Activated naive CD8-positive, alpha-beta T cell treated with anti-CD3 and anti-CD28 coated beads for 36 hours (primary cell): ENCODE data around the gene PCBP2. TPM values are rescaled to one million over a fixed set of nuclear protein-coding genes. Genes with fewer than 3 reads are reported as not detected.
"Not testable (repeated sequence)": the region's sequence is repeated elsewhere in the genome, so short reads cannot be mapped to it uniquely, and the experiment has no call there.

Source experiments
- DNase-seq: peaks from one replicate; pipeline ENCODE4 v3.0.0; 2021
- H3K27ac Mint-ChIP-seq: one replicate; pipeline ENCODE4 v1.8.0; 2022; ENCODE audit warnings: mild to moderate bottlenecking, moderate library complexity, mixed read lengths
- H3K27me3 Mint-ChIP-seq: one replicate; pipeline ENCODE4 v1.8.0; 2022; ENCODE audit warnings: mild to moderate bottlenecking, mixed read lengths
- H3K36me3 Mint-ChIP-seq: one replicate; pipeline ENCODE4 v1.8.0; 2021; ENCODE audit warnings: mild to moderate bottlenecking, mixed read lengths
- H3K4me1 Mint-ChIP-seq: one replicate; pipeline ENCODE4 v1.8.0; 2021; ENCODE audit warnings: mixed read lengths
- H3K4me3 Mint-ChIP-seq: one replicate; pipeline ENCODE4 v1.8.0; 2022; ENCODE audit warnings: mild to moderate bottlenecking, moderate library complexity, mixed read lengths
- H3K9me3 Mint-ChIP-seq: one replicate; pipeline ENCODE4 v1.8.0; 2022; ENCODE audit warnings: mixed read lengths
- total RNA-seq, 2 experiments: library from RNA; stranded (reverse); gene quantifications; one replicate each; pipeline ENCODE4 v1.2.3, GENCODE V29; 2021

The PCBP2 gene
- total RNA-seq, 2 experiments from 2014 or later, result 1,052 to 1,089 TPM

GRCh38 chr12:53476769-53477209, 24.9 kb downstream of the PCBP2 start:
- DNase-seq, result no peak
- Mint-ChIP-seq H3K4me1 (peaks cover 60% of the 10 kb centered on the region), H3K9me3 (no peaks in the 10 kb centered on the region), H3K36me3 (peaks cover 45% of the 10 kb centered on the region), H3K27me3 (no peaks in the 10 kb centered on the region), H3K4me3 (no peak overlapping the region), H3K27ac (peak overlapping the region; percentile 42)

- H3K36me3 Mint-ChIP-seq, result peaks cover 41% of the 10 kb centered on the region
- H3K4me1 Mint-ChIP-seq, result peaks cover 45% of the 10 kb centered on the region
- H3K4me3 Mint-ChIP-seq, result no peak overlapping the region
- H3K27me3 Mint-ChIP-seq, result no peaks in the 10 kb centered on the region
- peak overlapping the region; percentile 69 for H3K27ac Mint-ChIP-seq
- DNase-seq, result no peak
- no peaks in the 10 kb centered on the region for H3K9me3 Mint-ChIP-seq
These were observed 27.0 kb downstream of the PCBP2 start for GRCh38 chr12:53478865-53479264.

DNA sequence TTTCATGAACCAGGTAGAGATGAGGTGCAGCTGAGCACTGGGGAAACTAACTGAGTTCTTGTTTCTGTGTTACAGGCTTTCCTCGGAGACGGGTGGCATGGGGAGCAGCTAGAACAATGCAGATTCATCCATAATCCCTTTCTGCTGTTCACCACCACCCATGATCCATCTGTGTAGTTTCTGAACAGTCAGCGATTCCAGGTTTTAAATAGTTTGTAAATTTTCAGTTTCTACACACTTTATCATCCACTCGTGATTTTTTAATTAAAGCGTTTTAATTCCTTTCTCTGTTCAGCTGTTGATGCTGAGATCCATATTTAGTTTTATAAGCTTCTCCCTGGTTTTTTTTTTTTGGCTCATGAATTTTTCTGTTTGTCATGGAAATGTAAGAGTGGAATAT, 27.4 kb downstream of the PCBP2 start:
- Mint-ChIP-seq H3K9me3 (no peaks in the 10 kb centered on the region), H3K27ac (peak overlapping the region; percentile 69), H3K36me3 (peaks cover 38% of the 10 kb centered on the region), H3K27me3 (no peaks in the 10 kb centered on the region), H3K4me1 (peaks cover 42% of the 10 kb centered on the region), H3K4me3 (no peak overlapping the region)
- no peak for DNase-seq

DNA sequence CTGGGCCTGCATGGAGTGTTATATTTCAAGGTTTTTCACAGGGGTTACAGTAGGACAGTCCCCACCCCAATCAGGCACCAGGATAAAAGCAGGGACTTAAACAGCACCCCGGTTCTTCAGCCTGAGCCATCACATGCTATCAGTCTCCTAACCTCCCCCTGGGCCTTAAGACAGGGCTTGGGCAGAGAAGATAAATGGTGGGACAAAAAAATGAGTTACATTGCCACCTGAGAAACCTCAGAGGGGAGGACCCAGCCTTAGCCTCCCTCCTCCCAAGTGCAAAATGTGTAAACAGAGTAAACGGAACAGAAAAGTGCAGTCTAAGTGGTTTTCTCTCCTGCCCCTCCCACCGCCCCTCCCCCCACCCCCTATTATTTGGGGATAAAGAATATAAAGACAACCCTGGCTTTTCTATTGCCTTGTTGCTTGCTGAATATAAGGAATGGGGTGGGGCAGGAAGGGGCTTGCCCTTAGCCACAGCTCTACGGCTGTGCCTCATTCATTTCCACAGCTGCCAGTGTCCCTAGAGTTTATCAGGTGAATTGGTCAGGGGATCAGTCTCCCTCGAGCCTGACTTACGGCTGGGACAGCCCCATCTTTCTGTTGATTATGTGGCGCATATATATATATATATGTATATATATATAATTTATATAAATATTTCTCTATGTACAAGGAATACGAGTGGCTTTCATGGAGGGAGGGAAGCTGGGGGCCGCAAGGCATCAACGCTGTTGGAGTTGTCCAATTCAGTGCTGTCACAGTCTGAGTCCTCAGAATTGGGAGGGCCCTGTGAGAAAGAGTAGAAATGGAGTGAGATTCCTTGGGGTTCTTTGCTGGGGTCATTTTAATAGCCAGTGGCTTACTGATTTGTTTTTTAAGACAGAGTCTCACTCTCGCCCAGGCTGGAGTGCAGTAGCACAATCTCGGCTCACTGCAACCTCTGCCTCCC, 28.9 kb downstream of the PCBP2 start:
- no peaks in the 10 kb centered on the region for H3K27me3 Mint-ChIP-seq
- peaks cover 30% of the 10 kb centered on the region for H3K36me3 Mint-ChIP-seq
- no peak overlapping the region for H3K27ac Mint-ChIP-seq
- no peak for DNase-seq
- H3K9me3 Mint-ChIP-seq, result no peaks in the 10 kb centered on the region
- peaks cover 34% of the 10 kb centered on the region for H3K4me1 Mint-ChIP-seq
- H3K4me3 Mint-ChIP-seq, result no peak overlapping the region

GRCh38 chr12:53481458-53481857, 29.6 kb downstream of the PCBP2 start:
- H3K4me3 Mint-ChIP-seq, H3K9me3 Mint-ChIP-seq, H3K27me3 Mint-ChIP-seq, DNase-seq: not testable (repeated sequence)
- peaks cover 31% of the 10 kb centered on the region for H3K4me1 Mint-ChIP-seq
- peak overlapping the region; percentile 70 for H3K27ac Mint-ChIP-seq
- H3K36me3 Mint-ChIP-seq, result peaks cover 30% of the 10 kb centered on the region

DNA sequence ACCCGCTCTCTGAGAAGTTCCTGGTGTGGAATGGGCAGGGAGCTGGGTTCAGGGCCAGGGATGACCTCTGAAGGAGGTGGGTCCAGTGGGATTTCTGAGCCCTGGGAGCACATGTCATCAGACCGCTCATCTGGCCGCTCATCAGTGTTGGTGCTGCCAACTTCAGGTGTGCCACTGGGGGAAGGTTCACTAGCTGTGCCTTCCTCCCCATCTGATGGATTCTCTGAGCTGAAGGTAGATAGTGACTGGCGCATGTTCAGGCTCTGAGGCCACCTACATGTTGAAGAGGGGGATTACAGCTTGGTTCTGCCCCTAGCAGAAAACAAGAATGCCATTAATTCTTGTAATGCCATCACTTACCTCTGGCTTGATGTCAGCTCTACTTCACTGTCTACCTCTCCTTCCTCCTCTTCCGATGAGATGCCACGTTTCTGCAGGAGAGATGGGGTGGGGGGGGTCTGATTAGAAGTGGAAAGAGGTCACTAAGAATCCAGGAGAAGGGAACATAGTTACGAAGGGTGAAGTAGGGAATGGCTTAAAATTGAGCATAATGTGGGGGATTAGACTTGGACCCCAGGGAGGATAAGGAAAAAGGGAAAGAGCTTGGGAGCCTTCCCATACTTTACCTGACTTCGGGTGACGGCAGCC, 30.2 kb downstream of the PCBP2 start:
- peaks cover 24% of the 10 kb centered on the region for H3K36me3 Mint-ChIP-seq
- no peaks in the 10 kb centered on the region for H3K27me3 Mint-ChIP-seq
- no peak for DNase-seq
- H3K27ac Mint-ChIP-seq, result peak overlapping the region; percentile 70
- H3K4me1 Mint-ChIP-seq, result peaks cover 29% of the 10 kb centered on the region
- H3K4me3 Mint-ChIP-seq, result no peak overlapping the region
- no peaks in the 10 kb centered on the region for H3K9me3 Mint-ChIP-seq

DNA sequence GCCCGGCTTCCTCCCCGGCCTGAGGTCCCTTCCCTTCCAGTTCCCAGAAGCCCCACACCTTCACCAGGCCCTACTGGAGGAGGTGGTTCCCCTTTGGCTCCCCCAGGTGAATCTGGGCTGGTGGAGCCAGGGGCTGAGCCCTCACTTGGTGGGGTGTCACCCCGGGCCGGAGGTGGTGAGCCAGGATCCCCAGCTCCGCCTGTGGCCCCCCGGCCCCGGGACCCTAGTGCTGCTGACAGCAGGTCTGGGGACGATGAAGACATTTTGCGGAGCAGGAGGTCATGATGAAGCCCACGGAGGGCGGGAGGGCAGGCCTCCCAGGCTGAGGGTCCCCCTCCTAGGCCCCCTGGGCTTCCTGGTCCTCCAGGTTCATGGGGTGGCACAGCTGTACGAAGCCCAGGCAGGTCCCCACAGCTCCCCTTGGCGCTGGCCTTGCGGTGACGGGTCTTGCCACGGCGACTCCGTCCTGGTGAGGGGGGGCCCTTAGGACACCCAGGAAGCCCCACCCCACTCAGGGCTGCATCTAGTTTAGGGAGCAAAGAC, 30.8 kb downstream of the PCBP2 start:
- Mint-ChIP-seq H3K27me3 (no peaks in the 10 kb centered on the region), H3K36me3 (peaks cover 23% of the 10 kb centered on the region), H3K4me3 (no peak overlapping the region), H3K27ac (peak overlapping the region; percentile 70), H3K4me1 (peaks cover 29% of the 10 kb centered on the region), H3K9me3 (no peaks in the 10 kb centered on the region)
- no peak for DNase-seq

GRCh38 chr12:53483225-53483978, 31.5 kb downstream of the PCBP2 start:
- Mint-ChIP-seq H3K27ac (peak overlapping the region; percentile 4), H3K36me3 (peaks cover 25% of the 10 kb centered on the region), H3K9me3 (no peaks in the 10 kb centered on the region), H3K27me3 (no peaks in the 10 kb centered on the region), H3K4me3 (no peak overlapping the region), H3K4me1 (peaks cover 27% of the 10 kb centered on the region)
- no peak for DNase-seq

GRCh38 chr12:53483979-53484377, 32.1 kb downstream of the PCBP2 start:
- DNase-seq, result no peak
- no peaks in the 10 kb centered on the region for H3K27me3 Mint-ChIP-seq
- H3K27ac Mint-ChIP-seq, result peak overlapping the region; percentile 4
- peaks cover 25% of the 10 kb centered on the region for H3K36me3 Mint-ChIP-seq
- no peaks in the 10 kb centered on the region for H3K9me3 Mint-ChIP-seq
- H3K4me3 Mint-ChIP-seq, result no peak overlapping the region
- peaks cover 21% of the 10 kb centered on the region for H3K4me1 Mint-ChIP-seq

DNA sequence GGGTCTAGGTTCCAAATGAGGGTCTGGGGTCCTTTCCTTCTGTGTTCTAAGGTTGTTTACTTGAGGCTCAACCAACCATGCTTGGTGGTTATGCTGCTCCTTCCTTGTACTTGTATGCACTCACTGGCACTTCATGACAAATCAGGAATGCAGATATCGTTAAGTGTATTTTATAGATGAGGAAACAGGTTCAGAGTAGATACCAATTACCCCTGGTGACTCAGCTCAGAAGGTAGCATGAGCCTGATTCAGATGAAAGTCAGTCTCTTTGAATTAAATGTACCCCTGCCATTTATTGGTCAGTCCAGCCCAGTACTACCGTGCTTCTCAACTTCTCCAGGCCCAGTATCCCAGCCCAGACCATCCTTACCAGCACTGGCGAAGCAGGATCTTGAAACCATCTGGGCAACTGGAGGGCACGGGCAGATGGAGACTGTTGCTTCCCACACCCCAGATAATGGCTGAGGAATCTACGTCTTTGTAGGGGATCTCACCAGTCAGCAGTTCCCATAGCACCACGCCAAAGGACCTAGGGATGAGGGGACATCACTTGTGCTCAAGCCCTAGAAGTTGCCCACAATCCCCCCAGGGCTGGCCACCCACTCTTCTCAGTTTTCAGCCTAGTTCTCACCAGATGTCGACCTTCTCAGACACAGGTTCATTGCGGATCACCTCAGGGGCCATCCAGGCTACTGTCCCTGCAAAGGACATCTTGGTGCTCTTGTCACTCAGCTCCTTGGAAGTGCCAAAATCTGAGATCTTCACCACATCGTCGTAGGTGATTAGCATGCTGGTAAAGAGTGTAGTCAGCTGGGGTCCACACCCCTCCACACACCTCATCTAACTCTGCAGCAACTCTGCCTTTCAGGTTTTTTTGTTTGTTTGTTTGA, 33.0 kb downstream of the PCBP2 start:
- Mint-ChIP-seq H3K36me3 (peaks cover 18% of the 10 kb centered on the region), H3K4me1 (peaks cover 21% of the 10 kb centered on the region), H3K4me3 (no peak overlapping the region), H3K9me3 (no peaks in the 10 kb centered on the region), H3K27ac (peak overlapping the region; percentile 25), H3K27me3 (no peaks in the 10 kb centered on the region)
- no peak for DNase-seq

DNA sequence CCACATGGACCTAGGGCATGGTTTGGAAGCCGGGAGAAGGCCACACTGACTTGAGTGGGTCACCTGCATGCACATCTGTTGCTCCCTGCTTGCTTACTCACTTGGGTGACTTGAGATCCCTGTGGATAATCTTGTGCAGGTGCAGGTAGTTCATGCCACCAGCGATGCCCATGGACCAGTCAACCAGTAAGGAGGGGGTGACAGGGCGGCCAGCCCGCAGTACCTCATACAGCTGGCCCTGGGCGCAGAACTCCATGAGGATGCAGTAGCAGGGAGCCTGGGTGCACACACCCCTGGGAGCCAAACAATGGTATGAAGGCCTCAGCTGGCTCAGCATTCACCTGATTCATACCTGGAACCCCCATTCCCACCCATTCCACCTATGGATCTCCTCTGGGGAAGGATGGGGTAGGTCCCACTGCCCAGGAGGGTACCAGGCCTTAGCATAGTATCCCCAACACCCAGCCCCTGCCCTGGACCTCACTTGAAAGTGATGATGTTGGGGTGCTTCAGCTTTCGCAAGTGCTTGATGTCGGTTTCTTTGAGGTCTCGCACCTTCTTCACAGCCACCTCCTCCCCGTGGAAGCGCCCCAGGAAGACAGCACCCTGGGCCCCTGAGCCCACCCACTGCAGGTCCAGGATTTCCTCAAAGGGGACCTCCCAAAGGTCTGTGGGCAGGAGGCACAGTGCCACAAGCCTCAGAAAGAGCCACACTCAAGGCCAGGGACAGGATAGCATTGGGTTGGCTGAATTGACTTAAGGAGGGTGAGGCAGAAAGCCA, 34.2 kb downstream of the PCBP2 start:
- H3K36me3 Mint-ChIP-seq, result peaks cover 18% of the 10 kb centered on the region
- no peaks in the 10 kb centered on the region for H3K27me3 Mint-ChIP-seq
- H3K4me1 Mint-ChIP-seq, result peaks cover 19% of the 10 kb centered on the region
- no peaks in the 10 kb centered on the region for H3K9me3 Mint-ChIP-seq
- peak overlapping the region; percentile 67 for H3K27ac Mint-ChIP-seq
- no peak for DNase-seq
- no peak overlapping the region for H3K4me3 Mint-ChIP-seq

GRCh38 chr12:53486736-53487487, 35.0 kb downstream of the PCBP2 start:
- H3K4me1 Mint-ChIP-seq, result peaks cover 19% of the 10 kb centered on the region
- H3K4me3 Mint-ChIP-seq, result no peak overlapping the region
- DNase-seq, result no peak
- H3K27me3 Mint-ChIP-seq, result no peaks in the 10 kb centered on the region
- H3K27ac Mint-ChIP-seq, result peak overlapping the region; percentile 67
- H3K36me3 Mint-ChIP-seq, result peaks cover 13% of the 10 kb centered on the region
- H3K9me3 Mint-ChIP-seq, result no peaks in the 10 kb centered on the region
